GM18526 (cell line): ENCODE results near the gene PGAM5.

Source experiments
- POLR2A ChIP-seq: IDR thresholded peaks from 3 replicates; pipeline ENCODE4 v1.6.1; 2011; ENCODE audit not compliant: insufficient read length; ENCODE audit errors: extremely low read depth

PGAM5 gene

DNA sequence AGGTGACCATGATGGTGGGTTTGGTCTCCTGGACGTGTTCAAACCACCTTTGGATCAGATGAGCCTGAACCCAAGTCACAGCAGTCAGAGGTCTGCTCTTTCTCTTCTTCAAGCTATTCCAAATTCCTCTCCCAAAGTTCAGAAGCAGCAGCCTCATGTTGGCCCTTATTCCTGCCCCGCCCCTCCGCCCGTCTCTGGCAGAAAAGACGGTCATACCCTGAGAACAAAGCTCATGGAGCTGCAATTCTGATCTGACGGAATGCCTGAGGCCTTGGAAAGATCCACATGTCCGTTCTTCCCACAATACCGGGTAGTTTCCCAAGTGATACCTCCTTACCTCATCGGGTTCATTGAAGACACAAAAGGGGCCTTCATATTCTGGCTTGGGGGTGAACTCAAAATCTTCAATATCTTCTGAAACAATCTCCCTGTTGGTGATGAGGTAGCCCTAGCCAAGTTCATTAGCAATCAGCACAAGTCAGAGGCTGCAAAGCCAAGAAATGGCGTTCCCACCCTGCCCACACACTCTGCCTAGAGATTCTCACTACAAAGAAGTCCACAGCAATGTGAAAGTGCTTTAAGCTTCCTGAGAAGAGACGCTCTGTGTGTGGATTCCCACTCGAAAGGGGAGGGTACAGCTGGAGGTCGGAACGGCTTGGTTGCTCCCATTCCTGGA is 34.7 kb upstream of the PGAM5 start:
- no peak for TF ChIP-seq POLR2A

DNA sequence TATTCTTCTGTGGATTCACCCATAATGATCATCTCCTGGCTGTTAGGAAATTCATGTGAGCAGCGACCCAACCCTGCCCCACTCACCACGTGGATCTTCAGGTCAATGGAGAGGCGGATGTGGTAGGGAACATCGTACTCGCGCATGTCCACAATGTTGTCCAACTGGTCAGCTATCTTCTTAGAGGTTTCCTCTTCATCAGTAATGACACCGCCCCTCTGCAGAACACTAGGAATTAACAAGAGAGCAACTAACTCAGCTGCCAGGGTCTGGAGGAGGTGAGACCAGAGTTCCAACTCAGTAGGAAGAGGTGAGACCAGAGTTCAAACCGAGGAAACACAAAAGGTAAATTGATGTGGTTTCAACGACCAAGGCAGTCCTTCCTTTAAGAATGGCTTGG is 33.1 kb upstream of the PGAM5 start:
- no peak for TF ChIP-seq POLR2A

DNA sequence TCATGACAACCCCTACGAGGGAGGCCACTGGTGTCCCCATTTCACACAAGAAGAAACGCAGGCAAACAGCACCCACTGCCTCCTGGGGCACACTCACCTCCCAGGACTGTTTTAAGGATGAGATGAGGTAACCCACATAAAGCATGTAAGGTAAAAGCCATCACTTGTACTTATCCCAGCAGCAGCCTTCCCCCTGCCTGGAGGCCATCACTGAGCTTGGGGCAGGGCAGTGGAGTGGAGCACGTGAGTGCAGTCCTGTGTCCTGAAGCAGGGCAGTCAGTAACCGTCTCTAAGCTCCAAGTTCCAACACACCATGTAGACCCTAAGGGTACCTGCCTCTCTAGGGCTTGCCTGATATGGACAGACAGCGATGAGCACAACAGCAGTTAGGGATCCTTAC is 25.2 kb upstream of the PGAM5 start:
- no peak for TF ChIP-seq POLR2A

DNA sequence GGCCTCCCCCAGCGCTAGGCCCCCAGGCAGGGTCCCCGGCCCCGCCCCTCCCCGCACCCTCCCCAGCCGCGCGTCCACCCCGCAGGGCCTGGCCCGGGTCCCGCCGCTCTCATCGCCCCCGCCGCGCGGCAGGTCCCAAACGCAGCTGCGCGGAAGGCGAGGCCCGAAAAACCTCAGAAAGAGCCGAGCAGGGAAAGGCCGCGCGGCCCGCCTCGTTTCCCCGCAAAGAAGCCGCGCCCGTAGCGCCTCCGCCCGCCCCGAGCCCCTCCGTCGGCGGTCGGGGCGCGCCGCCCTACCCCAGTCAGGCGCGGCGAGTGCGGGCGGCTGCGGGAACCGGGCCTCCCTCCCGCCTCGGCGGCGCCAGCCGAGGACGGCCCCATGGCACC is 23.8 kb upstream of the PGAM5 start:
- no peak for TF ChIP-seq POLR2A

DNA sequence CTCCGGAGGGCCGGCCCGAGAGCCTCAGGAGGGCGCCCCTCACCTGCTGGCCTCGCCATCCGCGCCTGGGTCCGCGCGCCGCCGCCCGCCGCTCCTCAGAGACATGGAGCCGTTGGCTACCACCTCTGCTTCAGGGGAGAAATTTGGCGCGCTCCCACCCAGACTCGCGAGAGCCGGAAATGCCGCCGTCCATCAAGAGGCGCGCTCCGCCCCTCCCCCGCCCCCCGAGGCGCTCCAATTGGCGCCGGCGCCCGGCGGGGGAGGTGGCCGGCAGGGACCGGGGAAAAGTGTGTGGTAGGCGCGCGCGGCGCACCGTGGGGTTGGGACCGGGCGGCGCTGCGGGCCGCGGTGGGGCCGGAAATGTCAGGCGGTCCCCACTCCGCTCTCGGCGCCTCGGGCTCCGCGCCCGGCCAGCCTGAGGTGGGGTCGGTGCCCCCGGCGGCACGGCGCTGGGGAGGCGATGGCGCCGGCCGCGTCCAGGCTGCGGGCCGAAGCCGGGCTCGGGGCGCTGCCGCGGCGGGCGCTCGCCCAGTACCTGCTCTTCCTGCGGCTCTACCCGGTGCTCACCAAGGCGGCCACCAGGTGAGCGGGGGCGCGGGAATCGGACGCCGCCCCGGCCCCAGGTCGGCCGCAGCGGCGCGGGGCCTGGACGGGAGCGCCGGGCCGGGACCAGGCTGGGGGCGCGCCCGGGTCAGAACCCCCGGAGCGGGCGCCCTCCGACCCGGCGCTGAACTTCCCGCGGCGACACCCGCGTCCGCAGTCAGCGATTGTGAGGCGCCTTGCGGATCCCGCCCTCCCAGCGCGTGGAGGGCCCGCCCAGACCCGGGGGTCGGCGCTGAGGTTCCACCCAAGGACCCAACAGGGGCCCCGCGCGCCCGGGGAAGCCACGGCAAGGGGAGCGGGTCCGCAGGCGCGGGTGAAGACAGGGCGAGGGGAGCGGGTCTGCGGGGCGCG is 23.2 kb upstream of the PGAM5 start, which contains the start of the genes POLE and PXMP2:
Gene POLE (minus strand): TSS at position 132 of the 954 bp plus-strand sequence. CDS start 27 bp downstream, at position 105.
Gene PXMP2 (plus strand): TSS at position 377 of the 954 bp plus-strand sequence. CDS start 84 bp downstream, at position 461.
- peak; percentile 68 for TF ChIP-seq POLR2A

DNA sequence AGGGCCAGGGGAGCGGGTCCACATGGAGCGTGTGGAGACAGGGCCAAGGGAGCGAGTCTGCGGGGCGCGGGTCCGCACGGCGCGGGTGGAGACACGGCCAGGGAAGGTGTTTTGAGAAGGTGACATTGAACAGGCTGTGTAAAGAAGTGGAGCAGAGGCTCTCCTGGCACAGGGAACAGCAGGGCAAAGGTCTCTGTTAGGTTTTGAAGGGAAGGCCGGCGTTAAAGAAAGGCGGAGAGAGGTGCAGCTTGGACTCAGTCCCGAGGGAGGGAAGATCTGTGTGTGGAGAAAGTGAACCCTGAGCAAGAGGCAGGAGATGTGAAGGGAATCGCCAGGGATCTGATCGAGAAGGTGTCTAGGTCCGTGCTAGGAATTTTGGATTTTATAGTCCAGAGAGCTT is 21.4 kb upstream of the PGAM5 start:
- no peak for TF ChIP-seq POLR2A

DNA sequence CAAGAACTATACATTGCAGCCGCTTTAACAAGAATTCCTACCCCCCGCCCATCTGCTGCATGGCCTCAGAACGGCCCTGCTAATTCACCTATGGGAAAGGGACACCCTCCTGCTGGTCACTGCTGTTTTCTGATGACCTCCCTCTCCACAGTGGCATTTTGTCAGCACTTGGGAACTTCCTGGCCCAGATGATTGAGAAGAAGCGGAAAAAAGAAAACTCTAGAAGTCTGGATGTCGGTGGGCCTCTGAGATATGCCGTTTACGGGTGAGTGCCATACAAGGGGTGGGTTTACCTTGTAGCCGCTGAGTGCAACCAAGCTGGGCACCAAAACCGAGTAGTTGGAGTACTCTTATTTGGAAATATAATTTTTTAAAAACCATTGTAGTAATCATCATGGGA is 20.5 kb upstream of the PGAM5 start:
- no peak for TF ChIP-seq POLR2A

DNA sequence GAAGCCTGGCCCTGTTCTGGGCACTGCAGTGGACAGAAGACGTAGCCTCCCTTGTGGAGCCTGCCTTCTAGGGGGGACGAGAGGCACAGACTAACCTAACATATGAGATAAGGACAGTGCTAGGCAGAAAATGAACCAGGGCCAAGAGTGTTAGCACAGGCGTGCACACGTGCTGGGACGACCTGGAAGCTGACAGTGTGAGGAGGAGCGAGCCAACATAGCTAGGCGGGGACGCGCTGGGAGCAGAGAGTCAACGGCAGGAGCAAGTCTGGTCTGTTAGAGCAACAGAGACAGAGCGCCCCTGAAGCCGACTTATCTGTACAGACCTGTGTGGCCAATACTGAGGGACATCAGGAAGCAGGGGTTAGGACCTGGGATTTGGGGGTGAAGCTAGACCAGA is 15.2 kb upstream of the PGAM5 start:
- no peak for TF ChIP-seq POLR2A

DNA sequence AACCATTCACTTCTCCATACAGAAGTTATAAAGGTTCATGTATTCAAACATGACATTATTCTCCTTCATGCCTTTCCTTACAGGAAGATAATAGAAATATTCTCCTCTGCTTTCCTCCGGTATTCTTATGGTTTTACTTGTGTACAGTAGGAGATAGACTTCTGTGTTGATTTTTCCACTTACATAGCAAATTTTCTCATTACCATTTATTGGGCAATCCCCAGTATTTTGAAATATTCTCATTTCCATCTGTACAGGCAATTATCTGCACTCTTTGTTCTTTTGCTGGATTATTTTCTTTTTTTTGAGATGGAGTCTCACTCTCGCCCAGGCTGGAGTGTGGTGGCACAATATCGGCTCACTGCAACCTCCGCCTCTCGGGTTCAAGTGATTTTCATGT is 12.3 kb upstream of the PGAM5 start:
- no peak for TF ChIP-seq POLR2A

DNA sequence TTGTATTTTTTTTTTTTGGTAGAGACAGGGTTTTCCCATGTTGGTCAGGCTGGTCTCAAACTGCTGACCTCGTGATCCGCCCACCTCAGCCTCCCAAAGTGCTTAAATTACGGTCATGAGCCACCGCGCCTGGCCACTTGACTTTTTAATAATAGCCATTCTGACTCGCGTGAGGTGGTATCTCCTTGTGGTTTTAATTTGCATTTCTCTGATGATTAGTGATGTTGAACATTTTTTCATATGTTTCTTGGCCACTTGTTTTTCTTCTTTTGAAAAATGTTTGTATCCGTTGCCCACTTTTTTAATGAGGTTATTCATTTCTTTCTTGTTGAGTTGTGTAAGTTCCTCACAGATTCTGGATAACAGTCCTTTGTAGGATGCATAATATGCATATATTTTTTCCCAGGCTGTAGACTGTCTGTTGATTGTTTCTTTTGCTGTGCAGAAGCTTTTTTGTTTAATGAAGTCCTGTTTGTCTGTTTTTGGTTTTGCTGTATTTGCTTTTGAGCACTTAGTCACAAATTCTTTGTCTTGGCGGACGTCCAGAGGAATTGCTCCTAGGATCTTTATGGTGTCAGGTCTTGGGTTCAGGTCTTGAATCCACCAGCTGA is 10.3 kb upstream of the PGAM5 start:
- no peak for TF ChIP-seq POLR2A

DNA sequence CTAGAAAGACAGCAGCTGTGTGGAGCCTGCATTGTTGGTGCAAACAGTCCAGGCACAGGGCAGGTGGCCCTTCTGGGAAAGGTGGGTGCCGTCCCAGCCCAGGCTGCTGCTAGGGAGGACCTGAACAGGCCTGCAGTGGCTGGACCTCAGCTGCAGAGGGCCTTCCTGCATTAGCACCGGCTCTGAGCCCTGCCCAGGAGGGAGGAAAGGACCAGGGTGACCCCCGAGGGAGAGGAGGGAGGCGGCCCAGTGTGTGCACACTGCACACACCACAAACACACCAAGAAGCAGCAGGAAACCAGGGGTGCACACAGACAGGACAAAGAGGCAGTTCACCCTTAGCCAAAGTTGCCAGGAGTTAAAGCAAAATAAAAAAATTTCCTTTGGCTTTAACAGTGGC is 8.0 kb upstream of the PGAM5 start:
- TF ChIP-seq POLR2A, result no peak

DNA sequence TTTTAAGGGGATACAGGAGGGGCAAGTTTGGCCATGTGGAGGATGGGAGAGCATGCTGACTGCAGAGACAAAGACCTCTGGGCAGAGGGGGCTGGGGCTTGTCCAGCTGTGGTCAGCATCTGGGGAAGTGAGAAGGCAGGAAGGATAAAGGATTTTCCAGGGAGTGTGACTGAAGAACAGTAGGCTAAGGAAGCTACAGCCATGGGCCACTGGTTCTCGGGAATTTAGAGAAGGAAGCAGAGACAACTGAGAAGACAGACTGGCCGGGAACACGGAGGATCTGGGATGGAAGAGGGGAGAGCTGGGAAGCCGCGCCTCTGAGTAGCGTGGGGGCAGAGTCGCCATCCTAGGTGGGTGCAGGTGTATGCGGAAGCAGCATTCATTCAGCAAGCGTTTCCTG is 7.0 kb upstream of the PGAM5 start:
- no peak for TF ChIP-seq POLR2A

DNA sequence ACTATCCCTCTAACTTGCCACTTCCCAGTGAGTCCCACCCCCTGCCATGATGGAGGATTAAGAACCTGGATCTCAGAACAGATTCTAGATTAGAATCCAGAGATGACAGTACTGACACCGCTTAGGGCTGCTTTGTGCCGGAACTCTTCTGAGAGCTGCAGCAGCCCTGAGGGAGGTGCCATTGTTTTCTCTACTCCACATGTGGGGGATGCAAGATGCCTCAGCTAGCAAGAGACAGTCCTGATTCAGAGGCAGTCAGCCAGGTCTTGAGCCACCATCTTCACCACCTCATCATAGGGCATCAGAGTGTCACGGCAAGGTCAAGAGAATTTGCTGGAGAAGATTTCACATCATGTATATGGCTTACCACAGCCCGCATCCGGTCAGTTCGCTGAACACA is 3.4 kb upstream of the PGAM5 start:
- TF ChIP-seq POLR2A, result no peak

DNA sequence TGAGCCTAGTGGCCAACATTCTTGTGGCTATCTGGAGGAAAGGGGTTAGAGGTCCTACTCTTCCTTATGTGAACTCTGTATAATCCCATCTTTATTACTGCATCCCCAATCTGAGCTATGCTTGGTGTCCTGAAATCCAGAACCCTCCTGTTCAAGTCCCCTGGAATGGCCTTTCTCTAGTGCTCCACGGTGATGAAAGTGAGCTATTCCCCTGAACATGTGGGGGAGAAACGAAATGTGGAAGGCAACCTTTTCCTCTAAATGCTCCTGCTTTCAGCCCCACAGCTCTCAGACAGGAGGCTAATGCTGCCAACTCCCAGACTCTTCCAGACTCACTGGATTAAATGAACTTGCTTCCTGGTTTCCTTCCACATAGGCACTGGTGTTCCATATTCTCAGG is 2.5 kb upstream of the PGAM5 start:
- TF ChIP-seq POLR2A, result no peak

DNA sequence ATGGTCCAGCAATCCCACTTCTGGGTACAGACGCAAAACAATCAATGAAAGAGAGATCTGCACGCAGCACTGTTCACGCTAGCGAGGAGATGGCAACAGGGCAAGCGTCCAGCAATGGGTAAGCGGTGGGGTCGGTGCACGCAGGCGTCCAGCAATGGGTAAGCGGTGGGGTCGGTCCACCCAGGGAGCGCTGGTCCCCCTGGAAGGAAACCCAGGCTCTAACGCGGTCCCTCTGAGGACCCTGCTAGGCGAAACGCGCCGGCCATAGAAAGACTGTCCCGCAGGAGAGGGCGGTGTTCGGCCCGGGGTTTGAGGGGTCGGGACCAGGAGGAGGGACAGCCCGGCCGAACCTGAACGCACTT is 618 bp upstream of the PGAM5 start:
- TF ChIP-seq POLR2A, result no peak
